Memory B cell (primary cell): ENCODE measurements around the gene GPRIN2.

ENCODE experiments used
- ATAC-seq: fragments of 150-1000 bp; cut with Tn5 transposase; 2 replicates; pipeline ENCODE4 v1.10.0; 2021; ENCODE audit warnings: low read depth, mild to moderate bottlenecking, moderate library complexity
- DNase-seq, 2 donors: peaks; one replicate each; pipeline ENCODE4 v3.0.0; 2022; ENCODE audit warnings: low spot score in 2 of 2
- H3K27ac Mint-ChIP-seq: one replicate; pipeline ENCODE4 v1.8.0; 2022; ENCODE audit warnings: mild to moderate bottlenecking, moderate library complexity, mixed read lengths
- H3K27me3 Mint-ChIP-seq: one replicate; pipeline ENCODE4 v1.8.0; 2022; ENCODE audit warnings: mixed read lengths
- H3K36me3 Mint-ChIP-seq: one replicate; pipeline ENCODE4 v1.8.0; 2022; ENCODE audit warnings: mild to moderate bottlenecking, mixed read lengths
- H3K4me1 Mint-ChIP-seq: one replicate; pipeline ENCODE4 v1.8.0; 2022; ENCODE audit warnings: mixed read lengths
- H3K4me3 Mint-ChIP-seq: one replicate; pipeline ENCODE4 v1.8.0; 2022; ENCODE audit warnings: mild to moderate bottlenecking, moderate library complexity, mixed read lengths
- H3K9me3 Mint-ChIP-seq: one replicate; pipeline ENCODE4 v1.8.0; 2022; ENCODE audit warnings: mixed read lengths

Gene GPRIN2

GRCh38 chr10:46558122-46558391, 1.6 kb upstream of the GPRIN2 start:
- no peaks in the 10 kb centered on the region for H3K9me3 Mint-ChIP-seq
- H3K4me1 Mint-ChIP-seq, result peaks cover 14% of the 10 kb centered on the region
- peaks cover 21% of the 10 kb centered on the region for H3K27me3 Mint-ChIP-seq
- ATAC-seq (no peak), DNase-seq (no peak)
- H3K4me3 Mint-ChIP-seq, result no peak overlapping the region
- peaks cover 3% of the 10 kb centered on the region for H3K36me3 Mint-ChIP-seq
- H3K27ac Mint-ChIP-seq, result no peak overlapping the region

DNA sequence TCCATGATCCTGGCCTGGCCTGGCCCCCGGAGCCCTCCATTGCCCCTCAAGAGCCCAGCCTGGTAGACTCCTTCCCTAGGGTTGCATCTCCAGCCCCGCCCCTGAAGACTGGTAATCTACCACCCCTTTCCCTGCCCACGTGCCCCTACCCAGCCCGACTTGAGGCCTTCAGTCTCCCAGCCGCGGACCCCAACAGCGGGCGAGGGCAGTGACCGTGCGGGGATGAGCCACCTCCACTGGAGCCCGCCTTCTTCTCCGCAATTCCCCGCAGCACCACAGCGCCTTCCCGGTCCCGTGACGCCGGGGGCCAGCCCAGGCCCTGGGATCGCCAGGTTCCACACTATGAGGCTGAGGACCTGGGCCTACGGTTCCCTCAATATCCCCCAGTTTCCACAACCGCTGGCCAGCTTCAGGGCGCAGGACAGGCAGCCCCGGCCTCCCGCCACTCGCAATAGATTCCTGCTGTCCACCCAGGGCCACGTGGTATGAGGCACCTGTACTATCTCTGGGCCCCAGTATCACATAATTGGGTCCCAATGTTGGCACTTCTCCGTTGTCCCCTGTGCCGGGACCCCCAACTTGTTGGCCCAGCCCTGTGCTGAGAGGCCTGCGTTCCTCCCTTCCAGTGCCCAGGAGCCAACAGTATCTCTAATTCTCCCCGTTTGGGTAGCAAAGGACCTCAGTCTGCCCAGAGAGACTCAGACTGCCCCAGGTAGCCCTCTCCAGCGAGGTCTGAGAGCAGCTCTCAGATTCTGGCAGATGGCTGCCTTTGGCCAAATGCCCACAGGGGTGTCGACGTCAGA, 1.1 kb upstream of the GPRIN2 start:
- Mint-ChIP-seq H3K4me3 (peak overlapping the region; percentile 84), H3K36me3 (peaks cover 3% of the 10 kb centered on the region), H3K27me3 (peaks cover 21% of the 10 kb centered on the region), H3K27ac (no peak overlapping the region), H3K9me3 (no peaks in the 10 kb centered on the region), H3K4me1 (peaks cover 14% of the 10 kb centered on the region)
- DNase-seq, result peak; percentile 0 to 11
- ATAC-seq, result no peak

DNA sequence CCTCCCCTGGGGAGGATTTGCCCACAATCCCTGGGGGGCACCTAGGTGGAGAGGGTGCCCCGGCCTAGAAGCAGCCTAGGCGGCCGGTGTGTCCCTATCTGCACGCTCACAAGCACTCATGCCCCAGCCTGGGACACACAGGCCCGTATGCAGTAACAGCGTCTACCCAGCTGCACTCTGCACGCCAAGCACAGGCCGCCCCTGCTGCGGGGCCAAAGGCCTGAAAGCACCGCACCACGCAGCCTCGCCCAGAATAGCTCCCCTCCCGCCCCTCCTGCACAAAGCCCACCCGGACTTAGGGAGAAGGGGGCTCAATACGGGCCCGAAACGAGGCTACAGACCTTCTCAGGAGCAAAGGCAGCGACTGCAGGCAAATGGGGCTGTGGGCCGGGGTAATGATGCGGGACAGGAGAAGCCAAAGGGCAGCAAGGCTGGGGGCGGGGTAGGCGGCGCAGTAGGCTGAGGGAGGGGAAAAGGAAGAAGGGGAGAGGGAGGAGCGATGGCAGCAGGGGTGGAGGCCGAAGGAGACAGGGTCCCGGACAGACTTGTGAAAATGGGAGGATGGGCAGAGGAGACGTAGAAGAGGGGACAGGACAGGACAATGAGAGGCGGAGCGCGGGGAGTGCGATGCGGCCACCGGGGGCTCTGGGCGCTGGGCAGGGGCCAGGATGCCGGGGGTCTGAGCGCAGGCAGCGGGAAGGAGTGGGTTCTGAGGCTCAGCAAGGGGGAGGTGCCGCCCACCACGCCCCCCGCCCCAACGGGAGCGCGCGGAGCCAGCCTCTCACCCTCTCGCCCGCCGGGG, 544 bp downstream of the GPRIN2 start:
- Mint-ChIP-seq H3K9me3 (no peaks in the 10 kb centered on the region), H3K4me1 (peaks cover 14% of the 10 kb centered on the region), H3K27ac (no peak overlapping the region), H3K27me3 (peaks cover 21% of the 10 kb centered on the region), H3K4me3 (peak overlapping the region; percentile 57), H3K36me3 (peaks cover 3% of the 10 kb centered on the region)
- DNase-seq (peak; percentile 1 to 10), ATAC-seq (no peak)

GRCh38 chr10:46555366-46555712, 1.1 kb downstream of the GPRIN2 start:
- H3K4me3 Mint-ChIP-seq, result no peak overlapping the region
- no peak overlapping the region for H3K27ac Mint-ChIP-seq
- DNase-seq (no peak), ATAC-seq (no peak)
- H3K36me3 Mint-ChIP-seq, result peaks cover 3% of the 10 kb centered on the region
- peaks cover 21% of the 10 kb centered on the region for H3K27me3 Mint-ChIP-seq
- H3K4me1 Mint-ChIP-seq, result peaks cover 14% of the 10 kb centered on the region
- H3K9me3 Mint-ChIP-seq, result no peaks in the 10 kb centered on the region

- peaks cover 3% of the 10 kb centered on the region for H3K36me3 Mint-ChIP-seq
- H3K27me3 Mint-ChIP-seq, result peaks cover 21% of the 10 kb centered on the region
- no peak overlapping the region for H3K4me3 Mint-ChIP-seq
- H3K4me1 Mint-ChIP-seq, result peaks cover 14% of the 10 kb centered on the region
- no peak overlapping the region for H3K27ac Mint-ChIP-seq
- ATAC-seq (no peak), DNase-seq (no peak)
- no peaks in the 10 kb centered on the region for H3K9me3 Mint-ChIP-seq
Observed at GRCh38 chr10:46554166-46554781, 2.2 kb downstream of the GPRIN2 start.

GRCh38 chr10:46553238-46554049, 3.0 kb downstream of the GPRIN2 start:
- Mint-ChIP-seq H3K9me3 (no peaks in the 10 kb centered on the region), H3K4me1 (peaks cover 14% of the 10 kb centered on the region), H3K27me3 (peaks cover 21% of the 10 kb centered on the region), H3K4me3 (no peak overlapping the region), H3K27ac (no peak overlapping the region), H3K36me3 (peaks cover 3% of the 10 kb centered on the region)
- peak in 1 of 2 donors; percentile 12 for DNase-seq
- ATAC-seq, result no peak

DNA sequence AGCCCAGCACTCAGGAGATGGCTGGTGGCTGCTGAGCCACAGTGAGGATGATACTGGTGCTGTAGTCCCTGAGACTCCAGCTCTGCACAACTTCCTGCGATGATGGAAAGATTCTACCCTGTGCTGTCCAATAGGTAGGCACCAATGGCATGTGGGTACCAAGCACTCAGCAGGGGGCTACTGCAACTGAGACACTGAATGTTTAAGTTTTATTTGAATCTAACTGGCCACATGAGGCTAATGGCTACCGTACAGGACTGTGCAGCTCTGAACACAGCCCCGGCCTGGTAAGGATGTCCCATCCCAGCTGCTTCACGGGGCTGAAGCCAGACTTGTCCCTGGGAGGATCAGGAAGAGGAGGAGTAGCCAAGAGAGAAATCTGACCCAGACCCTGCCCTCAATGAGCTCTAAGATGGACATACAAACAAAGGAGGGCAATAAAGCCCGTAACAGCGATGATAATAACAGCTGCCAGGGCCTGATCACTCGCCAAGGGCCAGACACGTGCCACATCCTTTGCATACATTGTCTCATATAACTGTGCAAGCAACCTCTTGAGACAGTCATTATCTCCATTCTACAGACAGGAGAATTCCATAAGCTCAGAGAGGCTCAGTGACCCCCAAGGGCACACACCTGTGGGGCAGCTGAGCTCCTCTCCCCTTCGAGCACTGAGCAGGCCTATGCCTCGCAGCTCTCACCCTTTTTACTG, 3.8 kb downstream of the GPRIN2 start:
- peaks cover 3% of the 10 kb centered on the region for H3K36me3 Mint-ChIP-seq
- no peak for DNase-seq
- H3K27me3 Mint-ChIP-seq, result peaks cover 20% of the 10 kb centered on the region

GRCh38 chr10:46551701-46552525, 4.5 kb downstream of the GPRIN2 start:
- H3K36me3 Mint-ChIP-seq, result peaks cover under 1% of the 10 kb centered on the region
- no peak for ATAC-seq
- no peak overlapping the region for H3K27ac Mint-ChIP-seq
- peaks cover 7% of the 10 kb centered on the region for H3K4me1 Mint-ChIP-seq
- no peak overlapping the region for H3K4me3 Mint-ChIP-seq
- DNase-seq, result peak in 1 of 2 donors; percentile 9
- H3K9me3 Mint-ChIP-seq, result no peaks in the 10 kb centered on the region
- H3K27me3 Mint-ChIP-seq, result peaks cover 12% of the 10 kb centered on the region

More for the DNA sequence above, 3.8 kb downstream of the GPRIN2 start:
- peaks cover 14% of the 10 kb centered on the region for H3K4me1 Mint-ChIP-seq
- ATAC-seq, result no peak
- H3K27ac Mint-ChIP-seq, result no peak overlapping the region
- no peaks in the 10 kb centered on the region for H3K9me3 Mint-ChIP-seq
- H3K4me3 Mint-ChIP-seq, result no peak overlapping the region

GRCh38 chr10:46550795-46551700, 5.4 kb downstream of the GPRIN2 start:
- Mint-ChIP-seq H3K4me3 (no peak overlapping the region), H3K27me3 (peaks cover 8% of the 10 kb centered on the region)

DNA sequence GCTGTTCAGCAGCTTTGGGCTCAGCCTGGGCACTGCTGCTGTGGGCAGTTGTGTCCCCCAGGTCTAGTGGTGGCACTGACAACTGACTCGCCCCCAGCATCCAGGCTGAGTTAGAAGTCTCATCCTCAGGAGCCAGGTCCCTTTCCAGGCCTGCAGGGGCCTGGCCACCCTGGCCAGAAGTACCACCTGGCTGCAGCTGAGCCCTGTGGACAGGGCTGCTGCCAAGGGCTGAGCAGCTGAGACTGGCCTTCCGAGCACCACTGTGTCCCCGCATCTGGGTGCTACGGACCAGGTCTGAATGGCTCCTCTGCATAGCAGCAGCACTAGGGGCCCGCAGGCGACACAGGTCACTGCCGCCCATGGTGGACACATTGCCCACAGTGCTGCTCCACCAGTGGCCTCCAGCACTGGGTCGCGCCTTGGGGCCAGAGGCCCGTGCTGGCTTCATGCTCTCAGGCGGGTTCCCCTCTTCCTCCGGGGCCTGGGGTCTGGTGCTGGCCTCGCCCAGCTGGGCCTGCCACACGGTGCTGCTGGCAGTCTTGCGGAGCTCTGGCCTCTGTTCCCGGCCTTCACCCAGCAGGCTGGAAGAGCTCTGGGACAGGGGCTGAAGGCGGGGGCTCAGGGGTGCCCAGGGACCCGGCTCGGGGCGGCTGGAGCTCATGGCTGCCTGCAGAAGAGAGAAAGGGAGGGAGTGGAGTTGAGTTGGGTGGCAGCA, 6.2 kb downstream of the GPRIN2 start:
- Mint-ChIP-seq H3K27me3 (peaks cover 4% of the 10 kb centered on the region), H3K9me3 (no peaks in the 10 kb centered on the region), H3K27ac (no peak overlapping the region), H3K36me3 (no peaks in the 10 kb centered on the region), H3K4me3 (no peak overlapping the region), H3K4me1 (no peaks in the 10 kb centered on the region)
- ATAC-seq, result no peak
- peak in 1 of 2 donors; percentile 11 for DNase-seq

More at GRCh38 chr10:46550795-46551700, 5.4 kb downstream of the GPRIN2 start:
- DNase-seq, result peak in 1 of 2 donors; percentile 8
- H3K4me1 Mint-ChIP-seq, result peaks cover 4% of the 10 kb centered on the region
- H3K27ac Mint-ChIP-seq, result no peak overlapping the region
- ATAC-seq, result no peak
- no peaks in the 10 kb centered on the region for H3K9me3 Mint-ChIP-seq
- H3K36me3 Mint-ChIP-seq, result no peaks in the 10 kb centered on the region

- Mint-ChIP-seq H3K9me3 (no peaks in the 10 kb centered on the region), H3K36me3 (no peaks in the 10 kb centered on the region), H3K27me3 (peaks cover 4% of the 10 kb centered on the region), H3K4me3 (no peak overlapping the region), H3K27ac (no peak overlapping the region), H3K4me1 (no peaks in the 10 kb centered on the region)
- DNase-seq (peak in 1 of 2 donors; percentile 11), ATAC-seq (no peak)
Observed at GRCh38 chr10:46549171-46550075, 7.0 kb downstream of the GPRIN2 start.
